ENCODE results near the gene TACC2.

DNA sequence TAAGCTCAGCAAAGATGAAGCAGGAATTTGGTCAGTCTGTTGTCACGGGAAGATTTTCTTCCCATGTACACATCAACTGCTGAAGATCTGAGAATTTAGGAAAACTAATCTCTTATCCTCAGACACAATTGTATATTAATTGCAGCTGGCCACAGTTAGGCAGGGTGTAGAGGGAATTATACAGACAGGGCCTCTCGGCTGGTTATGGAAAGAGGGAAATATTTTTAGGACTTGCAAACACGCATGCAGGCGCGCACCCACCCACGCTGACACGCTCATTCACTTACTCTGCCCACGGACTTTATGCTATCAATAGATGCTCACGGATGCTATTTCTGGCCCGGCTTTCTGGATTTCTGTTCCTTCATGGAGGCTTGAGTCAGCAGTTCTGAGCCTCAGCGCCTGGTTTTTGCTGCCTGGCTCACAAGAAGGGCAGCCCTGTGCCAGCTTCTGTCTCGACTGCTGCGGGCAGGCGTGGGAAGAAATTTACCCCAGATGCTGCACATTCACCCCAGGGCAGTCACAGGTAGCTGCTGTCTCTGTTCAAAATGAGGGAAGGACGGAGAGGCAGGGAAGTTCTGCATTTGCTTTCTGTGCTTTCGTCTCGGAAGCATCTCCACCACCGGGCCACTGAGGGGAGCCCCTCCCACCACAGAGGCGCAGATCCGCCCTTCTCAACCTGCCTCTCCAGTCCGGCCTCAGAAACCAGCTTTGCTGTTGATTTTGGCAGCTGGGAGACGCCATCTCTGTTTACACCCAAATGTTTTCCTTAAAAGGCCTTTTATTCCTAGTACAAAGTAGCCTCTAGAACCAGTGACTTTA is 165.8 kb downstream of the TACC2 start:
- TF ChIP-seq, protein P1, sequence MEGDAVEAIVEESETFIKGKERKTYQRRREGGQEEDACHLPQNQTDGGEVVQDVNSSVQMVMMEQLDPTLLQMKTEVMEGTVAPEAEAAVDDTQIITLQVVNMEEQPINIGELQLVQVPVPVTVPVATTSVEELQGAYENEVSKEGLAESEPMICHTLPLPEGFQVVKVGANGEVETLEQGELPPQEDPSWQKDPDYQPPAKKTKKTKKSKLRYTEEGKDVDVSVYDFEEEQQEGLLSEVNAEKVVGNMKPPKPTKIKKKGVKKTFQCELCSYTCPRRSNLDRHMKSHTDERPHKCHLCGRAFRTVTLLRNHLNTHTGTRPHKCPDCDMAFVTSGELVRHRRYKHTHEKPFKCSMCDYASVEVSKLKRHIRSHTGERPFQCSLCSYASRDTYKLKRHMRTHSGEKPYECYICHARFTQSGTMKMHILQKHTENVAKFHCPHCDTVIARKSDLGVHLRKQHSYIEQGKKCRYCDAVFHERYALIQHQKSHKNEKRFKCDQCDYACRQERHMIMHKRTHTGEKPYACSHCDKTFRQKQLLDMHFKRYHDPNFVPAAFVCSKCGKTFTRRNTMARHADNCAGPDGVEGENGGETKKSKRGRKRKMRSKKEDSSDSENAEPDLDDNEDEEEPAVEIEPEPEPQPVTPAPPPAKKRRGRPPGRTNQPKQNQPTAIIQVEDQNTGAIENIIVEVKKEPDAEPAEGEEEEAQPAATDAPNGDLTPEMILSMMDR (IDR thresholded peaks at IDR 0.05): no peak
- no peak for TF ChIP-seq POLR2A (IDR thresholded peaks at IDR 0.05)
- peak in 1 of 2 donors; percentile 26 for TF ChIP-seq POLR2AphosphoS5 (IDR thresholded peaks at IDR 0.05; ENCODE audit: insufficient read depth in 1 of 2, low read depth in 1 of 2)

Data from vagina (tissue), 2 donors.